Jurkat, Clone E6-1 (cell line): Measurements from ENCODE around the gene DEFB112.

Source experiments
- DNase-seq: peaks from one replicate; pipeline ENCODE4 v3.0.0-alpha.2; 2011; ENCODE audit warnings: low read depth, low spot score
- H3K4me3 ChIP-seq: 2 replicates; pipeline ENCODE4 v1.5.1; 2011; ENCODE audit warnings: mild to moderate bottlenecking, low read length, control low read depth, moderate library complexity

DEFB112 gene

DNA sequence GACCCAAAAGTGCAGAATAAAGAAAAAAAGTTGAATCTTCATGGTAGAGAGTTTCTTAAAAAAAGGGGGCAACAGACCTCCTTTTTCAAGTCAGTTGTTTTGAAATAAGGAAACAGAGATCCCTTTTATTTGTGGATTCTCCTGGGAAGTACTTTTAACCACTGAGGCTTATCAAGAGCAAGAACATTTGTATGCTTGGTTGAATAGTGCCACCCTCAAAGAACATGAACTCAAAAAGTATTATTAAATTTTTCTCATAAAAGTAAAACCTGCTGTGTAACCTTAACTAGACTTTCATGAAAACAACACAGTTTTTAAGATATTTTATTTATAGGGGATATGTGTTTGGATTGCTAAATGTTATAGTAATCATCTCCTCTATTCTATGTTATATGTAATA, 27.8 kb downstream of the DEFB112 start, which contains the start of gene DEFB110:
Gene DEFB110, minus strand, starts transcription at position 101 of the 400 bp plus-strand sequence. Its CDS starts 59 bp downstream, at position 42.
- no peak within 1 kb of the TSS for H3K4me3 ChIP-seq
- no peak for DNase-seq

DNA sequence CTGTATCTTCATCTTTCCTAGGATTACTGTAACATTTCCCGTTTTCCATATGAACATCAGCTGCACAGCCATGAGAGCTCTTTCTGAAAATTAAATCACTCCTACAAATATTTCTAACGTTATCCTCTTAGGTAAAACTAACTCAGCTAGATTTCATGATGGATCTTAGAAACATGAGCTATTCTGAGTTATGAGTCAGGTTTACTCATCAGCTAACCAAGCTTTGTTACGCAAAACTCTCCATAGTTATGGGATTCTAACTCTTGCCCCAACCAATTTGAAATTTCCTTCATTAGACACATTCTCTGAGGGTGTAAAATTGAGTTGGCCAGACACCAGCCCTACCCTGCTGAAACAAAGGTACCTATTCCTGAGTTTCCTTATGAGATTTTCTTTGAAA, 41.9 kb downstream of the DEFB112 start:
- no peak for DNase-seq
- H3K4me3 ChIP-seq, result no peak overlapping the region

DNA sequence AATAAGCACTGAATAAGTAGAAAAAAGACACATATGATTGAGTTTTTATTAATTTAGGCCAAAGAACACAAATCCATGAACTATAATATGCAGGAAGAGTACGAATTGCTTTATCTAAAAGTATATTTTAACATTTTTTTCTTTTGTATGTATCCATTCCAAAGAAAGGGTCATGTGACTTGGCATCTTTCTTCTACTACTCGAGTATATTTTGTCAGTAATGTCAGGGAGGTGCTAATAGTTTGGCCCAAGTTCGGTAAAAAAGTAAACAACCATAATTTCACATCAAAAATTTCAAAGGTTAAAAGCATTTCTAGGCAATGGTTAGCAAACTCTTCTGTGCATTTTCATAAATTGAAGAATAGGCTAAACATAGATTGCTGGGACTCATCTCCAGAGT, 46.6 kb downstream of the DEFB112 start:
- no peak overlapping the region for H3K4me3 ChIP-seq
- DNase-seq, result no peak

DNA sequence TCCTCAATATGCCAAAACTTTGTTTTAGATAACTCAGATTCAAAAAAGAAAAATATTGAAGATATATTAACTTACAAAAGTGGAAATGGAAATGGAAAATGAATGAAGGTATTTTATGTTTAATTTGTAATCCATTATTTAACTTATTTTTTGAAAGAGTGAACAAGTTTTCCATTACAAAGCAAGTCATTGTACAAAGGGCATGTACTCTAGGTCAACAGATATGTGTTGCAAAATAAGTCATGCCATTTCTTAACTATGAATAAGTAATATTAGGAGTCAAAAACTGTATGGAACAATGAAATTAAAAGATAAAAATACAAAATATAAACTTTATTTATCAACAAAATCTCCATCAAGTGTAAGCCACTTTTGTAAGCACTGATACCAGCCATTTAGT, 54.5 kb downstream of the DEFB112 start:
- H3K4me3 ChIP-seq, result no peak overlapping the region
- no peak for DNase-seq
